GM21360 (cell line): Measurements from ENCODE around the gene MAN1A1.
"Not testable (repeated sequence)": the region's sequence is repeated elsewhere in the genome, so short reads cannot be mapped to it uniquely, and the experiment has no call there.

Experiments
- ATAC-seq: cut with Tn5 transposase; IDR thresholded peaks from one replicate; pipeline ENCODE4 v1.9.1; 2021; ENCODE audit warnings: mild to moderate bottlenecking, moderate library complexity; ENCODE audit not compliant: unreplicated experiment

Gene MAN1A1

GRCh38 chr6:119174879-119175817 is 174.4 kb downstream of the MAN1A1 start:
- ATAC-seq: no peak

- no peak for ATAC-seq
These were observed 175.5 kb downstream of the MAN1A1 start for GRCh38 chr6:119174085-119174445.

- no peak for ATAC-seq
These were observed 176.1 kb downstream of the MAN1A1 start for GRCh38 chr6:119173249-119174084.

- no peak for ATAC-seq
These were observed 176.7 kb downstream of the MAN1A1 start for GRCh38 chr6:119172824-119173223.

GRCh38 chr6:119171864-119172588 is 177.5 kb downstream of the MAN1A1 start:
- ATAC-seq: no peak

- ATAC-seq: peak; percentile 62
These were observed 178.3 kb downstream of the MAN1A1 start for GRCh38 chr6:119171088-119171841.

GRCh38 chr6:119170447-119171087 is 179.0 kb downstream of the MAN1A1 start:
- no peak for ATAC-seq

GRCh38 chr6:119170103-119170446 is 179.5 kb downstream of the MAN1A1 start:
- no peak for ATAC-seq

- not testable (repeated sequence) for ATAC-seq
These were observed 180.2 kb downstream of the MAN1A1 start for GRCh38 chr6:119169355-119169754.

GRCh38 chr6:119166024-119166784 is 183.4 kb downstream of the MAN1A1 start:
- no peak for ATAC-seq

GRCh38 chr6:119163006-119163405 is 186.6 kb downstream of the MAN1A1 start:
- no peak for ATAC-seq

- peak; percentile 67 for ATAC-seq
These were observed 187.3 kb downstream of the MAN1A1 start for GRCh38 chr6:119162134-119162775.

- no peak for ATAC-seq
These were observed 188.1 kb downstream of the MAN1A1 start for GRCh38 chr6:119161438-119161837.

- ATAC-seq: no peak
These were observed 188.7 kb downstream of the MAN1A1 start for GRCh38 chr6:119160911-119161310.

GRCh38 chr6:119158057-119158848 is 191.3 kb downstream of the MAN1A1 start:
- no peak for ATAC-seq

GRCh38 chr6:119157506-119157815 is 192.1 kb downstream of the MAN1A1 start:
- no peak for ATAC-seq

- ATAC-seq: no peak
These were observed 192.6 kb downstream of the MAN1A1 start for GRCh38 chr6:119156757-119157505.
